HepG2 (cell line): ENCODE data around the gene TOLLIP.

Experiments
- ELF4 ChIP-seq: sonication (generic); formaldehyde crosslinking; IDR thresholded peaks from 2 replicates; pipeline ENCODE4 v1.5.0; 2020; ENCODE audit warnings: missing genetic modification reagents, mild to moderate bottlenecking, moderate library complexity, borderline replicate concordance
- KLF6 ChIP-seq: IDR thresholded peaks from 2 replicates; pipeline ENCODE4 v1.8.0; 2016; ENCODE audit warnings: missing biosample characterization, missing genetic modification reagents
- MED1 ChIP-seq: sonication (generic); formaldehyde crosslinking; IDR thresholded peaks from 2 replicates; pipeline ENCODE4 v1.4.0; 2020; ENCODE audit warnings: missing genetic modification reagents
- NPAS2 ChIP-seq: sonication (generic); formaldehyde crosslinking; IDR thresholded peaks from 2 replicates; pipeline ENCODE4 v1.8.0; 2022; ENCODE audit warnings: mild to moderate bottlenecking, missing genetic modification reagents, borderline replicate concordance
- RFX5 ChIP-seq: IDR thresholded peaks from 2 replicates; pipeline ENCODE4 v1.6.1; 2011; ENCODE audit warnings: low read depth, low read length, improper control_type of control experiment
- SIN3A ChIP-seq: IDR thresholded peaks from 2 replicates; pipeline ENCODE4 v1.6.1; 2011; ENCODE audit warnings: low read depth, mild to moderate bottlenecking, control low read depth, low read length, borderline replicate concordance
- TBX3 ChIP-seq: fragments of 450-650 bp; IDR thresholded peaks from 2 replicates; pipeline ENCODE4 v1.6.1; 2017; ENCODE audit warnings: antibody characterized with exemption, mild to moderate bottlenecking, inconsistent platforms, borderline replicate concordance
- TOE1 ChIP-seq: sonication (generic); formaldehyde crosslinking; IDR thresholded peaks from 2 replicates; pipeline ENCODE4 v1.4.0; 2020; ENCODE audit warnings: mild to moderate bottlenecking, missing genetic modification reagents
- USF2 ChIP-seq, 2 experiments: sonication (generic) in 1 of 2; formaldehyde crosslinking in 1 of 2; IDR thresholded peaks; 2 replicates each; pipeline versions ENCODE4 v1.5.1 to v1.6.1; 2011 to 2020; ENCODE audit warnings: borderline replicate concordance in 1 of 2, low read depth in 1 of 2, low read length in 1 of 2, mild to moderate bottlenecking in 1 of 2, missing genetic modification reagents in 1 of 2, moderate library complexity in 1 of 2
- ZNF563 ChIP-seq: sonication (generic); formaldehyde crosslinking; IDR thresholded peaks from 2 replicates; pipeline ENCODE4 v1.8.0; 2022; ENCODE audit warnings: mild to moderate bottlenecking, moderate library complexity, missing genetic modification reagents

DNA sequence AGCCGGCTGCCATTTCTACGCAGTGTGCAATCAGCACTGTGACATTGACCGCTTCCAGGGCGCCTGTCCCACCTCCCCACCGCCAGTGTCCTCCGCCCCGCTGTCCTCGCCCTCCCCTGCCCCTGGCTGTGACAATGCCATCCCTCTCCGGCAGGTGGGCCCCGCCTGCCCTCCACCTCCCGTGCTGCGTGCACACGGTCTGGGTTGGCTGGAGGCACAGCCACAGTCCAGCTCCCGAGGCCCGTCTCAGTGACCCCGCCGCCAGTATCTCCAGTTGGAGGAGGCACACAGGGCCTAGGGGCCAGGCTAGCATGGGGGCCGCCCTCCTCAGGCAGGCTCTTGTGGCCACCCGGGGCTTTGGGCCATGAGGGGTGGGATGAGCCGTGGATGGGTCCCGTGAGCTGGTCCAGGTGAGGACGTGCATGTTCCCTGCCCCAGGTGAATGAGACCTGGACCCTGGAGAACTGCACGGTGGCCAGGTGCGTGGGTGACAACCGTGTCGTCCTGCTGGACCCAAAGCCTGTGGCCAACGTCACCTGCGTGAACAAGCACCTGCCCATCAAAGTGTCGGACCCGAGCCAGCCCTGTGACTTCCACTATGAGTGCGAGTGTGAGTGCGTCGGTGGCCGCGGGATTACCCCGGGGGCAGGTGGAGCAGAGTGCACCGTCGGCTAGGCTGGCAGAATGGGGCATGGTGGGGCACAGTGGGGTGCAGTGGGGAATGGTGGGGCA is 56.9 kb downstream of the TOLLIP start:
- TF ChIP-seq TBX3 (no peak), KLF6 (CRISPR knock-in tag) (no peak), TOE1 (no peak), ELF4 (CRISPR knock-in tag) (no peak), USF2 (IDR thresholded peaks at IDR 0.05; ENCODE audit: low read depth, low read length) (no peak), USF2 (CRISPR knock-in tag; IDR thresholded peaks at IDR 0.05; ENCODE audit: borderline replicate concordance) (no peak), NPAS2 (CRISPR knock-in tag) (no peak), ZNF563 (no peak), MED1 (CRISPR knock-in tag) (no peak), SIN3A (no peak), RFX5 (no peak)
